Measurements from ENCODE around the gene MPZ.

DNA sequence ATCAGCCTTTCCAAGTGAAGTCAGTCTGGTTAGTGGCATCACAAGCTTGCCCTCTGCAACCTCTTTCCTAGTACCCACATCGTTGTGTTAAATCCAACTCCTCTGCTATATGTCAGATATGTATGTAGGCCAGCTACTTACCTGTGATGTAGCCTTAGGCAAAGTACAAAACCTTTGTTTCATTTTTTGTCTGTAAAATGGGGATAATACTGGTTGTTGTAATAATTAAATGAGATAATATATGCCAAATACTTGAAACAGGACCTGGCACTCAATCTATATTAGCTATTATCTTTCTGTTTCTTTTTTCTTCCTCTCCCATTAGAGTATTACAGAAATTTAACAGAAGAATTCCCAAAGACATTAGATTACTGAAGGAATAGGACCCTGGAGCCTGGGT is 50.0 kb downstream of the MPZ start:
- TF ChIP-seq, protein P1, sequence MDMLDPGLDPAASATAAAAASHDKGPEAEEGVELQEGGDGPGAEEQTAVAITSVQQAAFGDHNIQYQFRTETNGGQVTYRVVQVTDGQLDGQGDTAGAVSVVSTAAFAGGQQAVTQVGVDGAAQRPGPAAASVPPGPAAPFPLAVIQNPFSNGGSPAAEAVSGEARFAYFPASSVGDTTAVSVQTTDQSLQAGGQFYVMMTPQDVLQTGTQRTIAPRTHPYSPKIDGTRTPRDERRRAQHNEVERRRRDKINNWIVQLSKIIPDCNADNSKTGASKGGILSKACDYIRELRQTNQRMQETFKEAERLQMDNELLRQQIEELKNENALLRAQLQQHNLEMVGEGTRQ (IDR thresholded peaks at IDR 0.05; ENCODE audit: borderline replicate concordance, low read depth, low read length), result no peak
- TF ChIP-seq YY1 (IDR thresholded peaks at IDR 0.05; ENCODE audit: low read depth, low read length) (no peak), BRCA1 (IDR thresholded peaks at IDR 0.05; ENCODE audit: low read depth, low read length) (no peak), HCFC1 (IDR thresholded peaks at IDR 0.05; ENCODE audit: low read length) (no peak), NFYB (IDR thresholded peaks at IDR 0.05; ENCODE audit: insufficient read depth, low read depth, low read length) (no peak), CHD1 (IDR thresholded peaks at IDR 0.05; ENCODE audit: low read depth, low read length) (no peak), WRNIP1 (IDR thresholded peaks at IDR 0.05; ENCODE audit: borderline replicate concordance, low read depth, low read length) (no peak)
- TF ChIP-seq, protein P2, sequence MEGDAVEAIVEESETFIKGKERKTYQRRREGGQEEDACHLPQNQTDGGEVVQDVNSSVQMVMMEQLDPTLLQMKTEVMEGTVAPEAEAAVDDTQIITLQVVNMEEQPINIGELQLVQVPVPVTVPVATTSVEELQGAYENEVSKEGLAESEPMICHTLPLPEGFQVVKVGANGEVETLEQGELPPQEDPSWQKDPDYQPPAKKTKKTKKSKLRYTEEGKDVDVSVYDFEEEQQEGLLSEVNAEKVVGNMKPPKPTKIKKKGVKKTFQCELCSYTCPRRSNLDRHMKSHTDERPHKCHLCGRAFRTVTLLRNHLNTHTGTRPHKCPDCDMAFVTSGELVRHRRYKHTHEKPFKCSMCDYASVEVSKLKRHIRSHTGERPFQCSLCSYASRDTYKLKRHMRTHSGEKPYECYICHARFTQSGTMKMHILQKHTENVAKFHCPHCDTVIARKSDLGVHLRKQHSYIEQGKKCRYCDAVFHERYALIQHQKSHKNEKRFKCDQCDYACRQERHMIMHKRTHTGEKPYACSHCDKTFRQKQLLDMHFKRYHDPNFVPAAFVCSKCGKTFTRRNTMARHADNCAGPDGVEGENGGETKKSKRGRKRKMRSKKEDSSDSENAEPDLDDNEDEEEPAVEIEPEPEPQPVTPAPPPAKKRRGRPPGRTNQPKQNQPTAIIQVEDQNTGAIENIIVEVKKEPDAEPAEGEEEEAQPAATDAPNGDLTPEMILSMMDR (IDR thresholded peaks at IDR 0.05 in 2 of 3, conservative IDR thresholded peaks at IDR 0.05 in 1 of 3; ENCODE audit: control insufficient read depth in 2 of 3, extremely low read depth in 1 of 3, insufficient read depth in 1 of 3, low read depth in 3 of 3, low read length in 3 of 3), result no peak
- TF ChIP-seq, protein P3, sequence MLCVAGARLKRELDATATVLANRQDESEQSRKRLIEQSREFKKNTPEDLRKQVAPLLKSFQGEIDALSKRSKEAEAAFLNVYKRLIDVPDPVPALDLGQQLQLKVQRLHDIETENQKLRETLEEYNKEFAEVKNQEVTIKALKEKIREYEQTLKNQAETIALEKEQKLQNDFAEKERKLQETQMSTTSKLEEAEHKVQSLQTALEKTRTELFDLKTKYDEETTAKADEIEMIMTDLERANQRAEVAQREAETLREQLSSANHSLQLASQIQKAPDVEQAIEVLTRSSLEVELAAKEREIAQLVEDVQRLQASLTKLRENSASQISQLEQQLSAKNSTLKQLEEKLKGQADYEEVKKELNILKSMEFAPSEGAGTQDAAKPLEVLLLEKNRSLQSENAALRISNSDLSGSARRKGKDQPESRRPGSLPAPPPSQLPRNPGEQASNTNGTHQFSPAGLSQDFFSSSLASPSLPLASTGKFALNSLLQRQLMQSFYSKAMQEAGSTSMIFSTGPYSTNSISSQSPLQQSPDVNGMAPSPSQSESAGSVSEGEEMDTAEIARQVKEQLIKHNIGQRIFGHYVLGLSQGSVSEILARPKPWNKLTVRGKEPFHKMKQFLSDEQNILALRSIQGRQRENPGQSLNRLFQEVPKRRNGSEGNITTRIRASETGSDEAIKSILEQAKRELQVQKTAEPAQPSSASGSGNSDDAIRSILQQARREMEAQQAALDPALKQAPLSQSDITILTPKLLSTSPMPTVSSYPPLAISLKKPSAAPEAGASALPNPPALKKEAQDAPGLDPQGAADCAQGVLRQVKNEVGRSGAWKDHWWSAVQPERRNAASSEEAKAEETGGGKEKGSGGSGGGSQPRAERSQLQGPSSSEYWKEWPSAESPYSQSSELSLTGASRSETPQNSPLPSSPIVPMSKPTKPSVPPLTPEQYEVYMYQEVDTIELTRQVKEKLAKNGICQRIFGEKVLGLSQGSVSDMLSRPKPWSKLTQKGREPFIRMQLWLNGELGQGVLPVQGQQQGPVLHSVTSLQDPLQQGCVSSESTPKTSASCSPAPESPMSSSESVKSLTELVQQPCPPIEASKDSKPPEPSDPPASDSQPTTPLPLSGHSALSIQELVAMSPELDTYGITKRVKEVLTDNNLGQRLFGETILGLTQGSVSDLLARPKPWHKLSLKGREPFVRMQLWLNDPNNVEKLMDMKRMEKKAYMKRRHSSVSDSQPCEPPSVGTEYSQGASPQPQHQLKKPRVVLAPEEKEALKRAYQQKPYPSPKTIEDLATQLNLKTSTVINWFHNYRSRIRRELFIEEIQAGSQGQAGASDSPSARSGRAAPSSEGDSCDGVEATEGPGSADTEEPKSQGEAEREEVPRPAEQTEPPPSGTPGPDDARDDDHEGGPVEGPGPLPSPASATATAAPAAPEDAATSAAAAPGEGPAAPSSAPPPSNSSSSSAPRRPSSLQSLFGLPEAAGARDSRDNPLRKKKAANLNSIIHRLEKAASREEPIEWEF (IDR thresholded peaks at IDR 0.05; ENCODE audit: insufficient replicate concordance, low read depth, low read length), result no peak
- TF ChIP-seq, protein P4, sequence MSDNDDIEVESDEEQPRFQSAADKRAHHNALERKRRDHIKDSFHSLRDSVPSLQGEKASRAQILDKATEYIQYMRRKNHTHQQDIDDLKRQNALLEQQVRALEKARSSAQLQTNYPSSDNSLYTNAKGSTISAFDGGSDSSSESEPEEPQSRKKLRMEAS (IDR thresholded peaks at IDR 0.05; ENCODE audit: low read depth, low read length), result no peak
